SK-N-DZ (cell line): ENCODE measurements around the gene IRAK3.
A peak's percentile ranks its signal among the peaks of the same experiment; 100 is the strongest.

Source experiments
- DNase-seq: peaks from one replicate; pipeline ENCODE4 v3.0.0-alpha.2; 2015; ENCODE audit warnings: low spot score

Gene IRAK3

GRCh38 chr12:66252771-66253170, 63.8 kb downstream of the IRAK3 start:
- DNase-seq, result no peak

- DNase-seq, result no peak
These were observed 66.7 kb downstream of the IRAK3 start for GRCh38 chr12:66255737-66256136.

GRCh38 chr12:66258011-66258410, 69.0 kb downstream of the IRAK3 start:
- DNase-seq, result no peak

GRCh38 chr12:66262737-66263136, 73.7 kb downstream of the IRAK3 start:
- DNase-seq, result no peak

- no peak for DNase-seq
These were observed 79.5 kb downstream of the IRAK3 start for GRCh38 chr12:66268562-66268961.

GRCh38 chr12:66269142-66269541, 80.1 kb downstream of the IRAK3 start:
- no peak for DNase-seq

GRCh38 chr12:66269757-66270383, 80.9 kb downstream of the IRAK3 start:
- peak; percentile 59 for DNase-seq

GRCh38 chr12:66270613-66271012, 81.6 kb downstream of the IRAK3 start:
- DNase-seq, result no peak

- no peak for DNase-seq
These were observed 83.6 kb downstream of the IRAK3 start for GRCh38 chr12:66272650-66273049.

GRCh38 chr12:66273147-66273546, 84.1 kb downstream of the IRAK3 start:
- no peak for DNase-seq

- DNase-seq, result no peak
These were observed 86.0 kb downstream of the IRAK3 start for GRCh38 chr12:66275040-66275439.

GRCh38 chr12:66279123-66279712, 90.2 kb downstream of the IRAK3 start:
- no peak for DNase-seq

- DNase-seq, result no peak
These were observed 91.5 kb downstream of the IRAK3 start for GRCh38 chr12:66280561-66280960.

GRCh38 chr12:66282244-66282643, 93.2 kb downstream of the IRAK3 start:
- DNase-seq, result no peak

- no peak for DNase-seq
These were observed 98.3 kb downstream of the IRAK3 start for GRCh38 chr12:66287275-66287674.

GRCh38 chr12:66288121-66288520, 99.1 kb downstream of the IRAK3 start:
- DNase-seq, result no peak

GRCh38 chr12:66289485-66289884, 100.5 kb downstream of the IRAK3 start:
- no peak for DNase-seq

GRCh38 chr12:66290716-66291200, 101.7 kb downstream of the IRAK3 start:
- DNase-seq, result no peak

GRCh38 chr12:66296176-66296683, 107.2 kb downstream of the IRAK3 start:
- no peak for DNase-seq

- no peak for DNase-seq
These were observed 108.1 kb downstream of the IRAK3 start for GRCh38 chr12:66297080-66297479.

GRCh38 chr12:66297923-66298322, 108.9 kb downstream of the IRAK3 start:
- no peak for DNase-seq

- DNase-seq, result peak; percentile 96
These were observed 113.2 kb downstream of the IRAK3 start, which contains the start of gene HELB for GRCh38 chr12:66301944-66302826. Gene HELB, plus strand, starts transcription at chr12:66302493. Its CDS starts 111 bp downstream, at chr12:66302604.
